GM13976 (cell line): ENCODE results near the gene MLKL.
"Not testable (repeated sequence)": the region's sequence is repeated elsewhere in the genome, so short reads cannot be mapped to it uniquely, and the experiment has no call there.

Experiments
- DNase-seq: peaks from one replicate; pipeline ENCODE4 v3.0.0; 2012; ENCODE audit warnings: low spot score
- CTCF ChIP-seq: IDR thresholded peaks from 2 replicates; pipeline ENCODE4 v1.5.1; 2012; ENCODE audit warnings: borderline replicate concordance, mild to moderate bottlenecking; ENCODE audit not compliant: insufficient read depth; ENCODE audit errors: extremely low read depth, missing control alignments, control extremely low read depth
- in situ Hi-C: fragments of 300-500 bp; cut with MboI; formaldehyde crosslinking; loops from one replicate; pipeline ENCODE4 v1.12.0; 2022; ENCODE audit warnings: low sequenced_read_pairs, mixed read lengths, inconsistent platforms; ENCODE audit not compliant: unreplicated experiment

The MLKL gene

GRCh38 chr16:74659041-74659440 is 41.6 kb downstream of the MLKL start:
- in situ Hi-C loops, result no loop called here
- TF ChIP-seq CTCF, result no peak
- DNase-seq, result no peak

GRCh38 chr16:74657870-74658642 is 42.6 kb downstream of the MLKL start:
- no peak for TF ChIP-seq CTCF
- DNase-seq, result no peak
- in situ Hi-C loops, result no loop called here

GRCh38 chr16:74654536-74655050 is 46.1 kb downstream of the MLKL start:
- no peak for DNase-seq
- no peak for TF ChIP-seq CTCF
- in situ Hi-C loops, result no loop called here

- DNase-seq, in situ Hi-C loops: not testable (repeated sequence)
Observed at GRCh38 chr16:74652883-74653282, 47.8 kb downstream of the MLKL start.

- in situ Hi-C loops, result no loop called here
- no peak for TF ChIP-seq CTCF
- no peak for DNase-seq
Observed at GRCh38 chr16:74652249-74652648, 48.4 kb downstream of the MLKL start.

- in situ Hi-C loops, result no loop called here
- no peak for DNase-seq
- no peak for TF ChIP-seq CTCF
Observed at GRCh38 chr16:74651841-74652240, 48.8 kb downstream of the MLKL start.

GRCh38 chr16:74650966-74651567 is 49.6 kb downstream of the MLKL start:
- no peak for DNase-seq
- no peak for TF ChIP-seq CTCF
- in situ Hi-C loops, result no loop called here
